Activated CD4-positive, alpha-beta T cell treated with anti-CD3 and anti-CD28 coated beads for 1 hour (primary cell): ENCODE results near the gene GABPB2.

ENCODE experiments used
- DNase-seq: peaks from one replicate; pipeline ENCODE4 v3.0.0-alpha.2; 2020

Gene GABPB2

DNA sequence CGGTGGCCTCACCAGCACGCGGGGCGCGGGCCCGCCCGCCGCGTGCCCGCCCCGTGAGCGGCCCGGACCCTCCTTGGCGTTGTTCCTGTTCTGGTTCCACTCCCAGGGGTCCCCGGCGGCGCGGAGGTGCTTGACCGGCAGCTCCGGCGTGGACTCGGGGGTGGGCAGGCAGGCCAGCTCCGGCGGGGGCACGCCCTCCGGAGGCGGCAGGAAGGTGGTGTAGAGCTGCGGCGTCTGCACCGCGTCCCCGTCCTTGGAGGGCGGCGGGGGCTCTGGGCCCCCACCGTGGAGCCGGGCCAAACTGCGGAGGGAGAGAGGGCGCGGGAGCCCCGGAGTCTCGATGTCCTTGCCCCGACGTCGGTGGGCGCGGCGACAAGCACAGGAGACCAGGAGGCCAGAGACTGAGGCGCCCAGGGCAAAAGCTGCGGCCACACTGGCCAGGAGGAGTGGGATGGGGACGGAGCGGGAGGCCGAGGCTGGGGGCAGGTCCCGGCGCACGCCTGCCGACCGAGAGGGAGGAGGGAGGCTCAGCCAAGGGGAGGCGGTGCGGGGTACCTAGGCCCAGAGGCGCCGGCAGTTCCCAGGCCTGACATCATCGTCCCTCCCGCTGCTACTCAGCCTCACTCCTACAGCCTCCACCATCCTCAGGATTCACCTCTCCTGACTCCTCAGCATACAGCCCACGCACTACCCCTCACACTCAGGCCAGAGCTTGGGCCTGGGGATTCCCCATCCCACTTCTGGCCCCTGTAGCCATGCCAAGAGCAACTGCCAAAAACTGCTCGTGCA is 62.7 kb downstream of the GABPB2 start:
- no peak for DNase-seq

DNA sequence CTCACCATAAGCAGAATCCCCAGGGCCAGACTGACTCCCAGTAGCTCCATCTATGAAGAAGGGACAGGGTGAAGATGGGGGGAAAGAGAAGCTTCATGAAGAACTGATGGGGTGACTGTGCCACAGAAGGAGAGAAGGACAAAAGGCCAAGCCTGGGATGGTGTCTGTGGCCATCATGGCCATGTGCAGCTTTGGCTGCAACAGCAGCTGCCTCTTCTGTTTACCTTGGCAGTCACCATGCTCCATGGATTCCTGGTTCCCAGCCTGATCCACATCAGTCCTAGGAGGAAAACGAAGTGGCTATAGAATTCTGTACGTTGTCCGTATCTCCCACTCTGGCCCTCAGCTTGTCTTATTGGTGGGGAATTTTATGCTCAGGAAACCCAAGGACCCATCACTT is 63.8 kb downstream of the GABPB2 start:
- DNase-seq: no peak

GRCh38 chr1:151134991-151135390 is 64.4 kb downstream of the GABPB2 start:
- DNase-seq: no peak

- DNase-seq: no peak
Measured at GRCh38 chr1:151135433-151136385, 65.1 kb downstream of the GABPB2 start.

DNA sequence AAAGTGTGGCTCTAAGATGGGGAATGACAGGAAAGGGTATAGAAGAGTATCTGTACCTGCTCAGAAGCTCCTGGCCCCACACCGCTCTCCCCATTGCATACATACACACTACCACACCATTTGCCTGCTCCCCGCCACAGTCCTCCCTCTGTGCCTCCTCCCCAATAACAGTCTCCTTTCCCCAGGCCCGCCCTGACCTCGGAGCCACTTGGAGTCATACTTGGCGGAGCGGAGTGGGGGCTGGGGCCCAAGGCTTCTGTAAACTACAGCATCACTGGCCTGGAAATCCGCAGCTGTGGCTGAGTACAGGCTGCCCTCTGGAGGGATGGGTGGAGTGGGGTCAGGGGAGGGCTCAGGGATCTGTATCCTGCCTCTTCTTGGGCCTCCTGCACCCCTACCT is 67.2 kb downstream of the GABPB2 start:
- DNase-seq: no peak

GRCh38 chr1:151142411-151143056 is 72.0 kb downstream of the GABPB2 start:
- DNase-seq: no peak

DNA sequence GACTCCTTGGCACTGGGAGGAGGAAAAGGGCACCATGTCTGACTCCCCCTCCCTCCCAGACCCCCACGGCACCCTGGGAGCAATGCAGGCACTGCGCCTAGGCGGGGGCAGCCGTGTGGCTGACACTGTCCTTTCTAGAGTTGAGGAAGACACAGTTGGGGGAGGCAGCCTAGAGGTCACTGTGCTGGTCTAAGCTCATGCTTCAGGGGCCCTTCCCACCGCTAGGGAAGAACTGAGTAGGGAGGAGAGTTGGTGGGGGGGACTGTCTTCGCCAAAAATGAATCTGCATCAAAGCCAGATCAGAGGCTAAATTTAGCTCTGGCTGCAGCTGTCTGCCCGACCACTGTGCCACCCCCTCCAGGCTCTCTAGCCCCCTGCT is 72.5 kb downstream of the GABPB2 start:
- DNase-seq: no peak

GRCh38 chr1:151143986-151144385 is 73.4 kb downstream of the GABPB2 start:
- no peak for DNase-seq

- no peak for DNase-seq
Measured at GRCh38 chr1:151144474-151145303, 74.1 kb downstream of the GABPB2 start.

DNA sequence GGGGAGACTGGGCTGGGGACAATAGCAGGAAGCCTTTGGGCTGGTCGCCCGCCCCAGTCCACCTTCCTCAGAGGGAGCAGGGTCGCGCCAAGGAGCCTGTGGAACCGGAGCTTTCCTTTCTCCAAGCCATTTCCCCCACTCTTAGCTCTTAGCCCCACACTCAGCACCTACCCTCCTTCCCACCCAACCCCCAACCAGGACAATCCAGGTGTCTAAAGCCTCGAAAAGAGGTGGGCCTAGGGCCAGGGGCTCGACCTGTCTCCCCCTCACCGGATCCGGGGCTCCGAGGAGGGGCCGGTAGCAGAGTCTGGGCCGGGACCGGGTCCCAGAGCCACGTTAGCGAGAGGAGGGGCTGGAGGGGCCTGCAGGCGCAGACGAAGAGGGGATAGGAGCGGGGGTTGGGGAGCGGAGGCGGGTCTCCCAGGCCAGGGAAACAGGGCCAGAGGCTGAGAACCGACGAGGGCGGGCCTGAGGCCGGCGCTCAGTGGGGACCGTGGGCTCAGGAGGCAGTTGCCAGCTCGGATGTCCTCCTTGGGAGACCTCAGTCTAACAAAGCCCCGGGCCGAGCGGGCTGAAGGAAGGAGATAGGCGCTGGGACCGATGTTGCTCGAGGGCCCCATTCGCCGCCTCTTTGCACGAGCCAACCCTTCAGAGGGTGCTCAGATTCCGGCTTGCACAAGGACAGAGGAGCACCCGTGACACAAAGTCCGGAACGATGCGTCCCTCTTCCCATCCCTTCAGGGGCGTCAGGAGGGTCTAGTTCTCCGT is 74.9 kb downstream of the GABPB2 start:
- no peak for DNase-seq

DNA sequence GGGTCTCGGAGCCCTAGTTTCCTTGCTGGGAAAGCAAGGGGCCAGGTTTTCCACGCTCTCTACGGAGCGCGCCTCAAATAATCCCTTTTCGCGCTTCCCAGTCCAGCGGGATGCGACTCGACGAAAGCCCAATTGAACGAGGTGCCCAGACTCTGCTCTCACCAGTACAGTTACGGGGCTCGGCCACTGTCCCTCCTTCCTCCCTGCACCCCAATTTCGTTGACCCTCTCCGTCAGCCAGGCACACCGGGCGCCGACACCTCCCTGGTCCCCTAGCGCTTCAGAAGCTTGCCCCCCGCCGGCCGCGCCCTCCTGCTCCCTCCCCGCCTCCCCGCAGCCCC is 75.5 kb downstream of the GABPB2 start:
- DNase-seq: no peak

- DNase-seq: peak; percentile 80
Measured at GRCh38 chr1:151146412-151147131, 76.0 kb downstream of the GABPB2 start, which contains the start of gene SEMA6C. SEMA6C (minus strand) TSS chr1:151146631; CDS start chr1:151142621, 4,010 bp downstream.

DNA sequence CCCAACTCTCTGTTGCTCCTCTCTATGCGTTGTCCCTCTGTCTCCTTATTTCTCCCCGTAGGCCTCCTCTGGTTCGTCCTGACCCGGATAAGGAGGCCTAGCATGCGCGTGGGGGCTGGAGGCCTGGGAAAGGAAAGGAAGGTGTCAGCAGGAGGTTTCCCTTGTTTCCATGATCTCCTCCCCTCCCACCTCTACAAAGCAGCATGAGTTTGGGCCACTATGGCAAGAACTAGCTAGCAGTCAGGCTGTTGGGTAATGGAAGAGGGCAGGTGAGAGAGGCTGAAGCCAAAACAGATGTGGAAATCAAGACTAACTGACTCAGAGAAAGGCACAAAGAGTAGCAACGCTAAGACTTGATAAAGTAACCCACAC is 76.6 kb downstream of the GABPB2 start:
- DNase-seq: no peak

DNA sequence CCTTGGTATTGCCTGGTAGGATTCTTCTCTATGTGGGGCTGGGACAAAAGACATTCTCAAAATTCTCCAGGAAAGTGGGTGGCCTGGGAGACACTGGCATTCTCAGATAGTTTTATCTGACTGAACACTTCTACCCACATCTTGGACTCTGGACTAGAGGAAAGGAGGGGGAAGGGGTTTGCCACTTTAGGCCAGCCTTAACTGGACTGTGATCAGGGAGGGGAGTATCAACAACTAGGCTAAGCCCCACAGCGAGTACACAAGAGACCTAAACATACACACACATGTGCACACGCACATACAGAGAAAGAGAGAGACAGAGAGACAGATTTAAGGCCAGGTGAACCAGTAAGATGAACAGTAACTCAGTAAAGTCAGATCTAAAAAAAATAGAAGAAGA is 77.1 kb downstream of the GABPB2 start:
- no peak for DNase-seq

GRCh38 chr1:151156515-151156819 is 85.9 kb downstream of the GABPB2 start, which contains the start of gene TNFAIP8L2:
TNFAIP8L2 (plus strand) TSS chr1:151156649; CDS start chr1:151158698, 2,049 bp downstream.
- peak; percentile 55 for DNase-seq

DNA sequence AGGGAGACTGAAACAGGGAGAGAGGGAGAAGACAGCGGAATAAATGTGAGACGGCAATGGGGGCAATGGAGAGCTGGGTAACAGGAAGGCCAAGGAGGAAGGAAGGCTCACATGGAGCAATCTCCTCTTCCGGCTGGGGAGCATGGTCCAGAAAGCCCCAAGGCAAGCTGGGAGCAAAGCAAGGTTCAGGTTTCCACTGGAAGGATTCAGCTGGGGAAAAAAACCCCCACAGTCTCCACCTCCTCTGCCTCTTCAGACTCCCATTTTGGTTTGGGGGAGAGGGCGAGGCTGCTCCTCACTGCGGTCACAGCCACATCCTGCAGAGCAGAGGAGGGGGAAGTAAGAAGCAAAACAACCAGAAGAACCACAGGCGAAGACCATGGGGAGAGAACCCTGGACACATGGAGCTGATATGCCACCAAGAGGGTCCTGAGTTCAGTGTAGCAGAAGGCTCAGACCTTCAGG is 86.5 kb downstream of the GABPB2 start:
- DNase-seq: no peak

DNA sequence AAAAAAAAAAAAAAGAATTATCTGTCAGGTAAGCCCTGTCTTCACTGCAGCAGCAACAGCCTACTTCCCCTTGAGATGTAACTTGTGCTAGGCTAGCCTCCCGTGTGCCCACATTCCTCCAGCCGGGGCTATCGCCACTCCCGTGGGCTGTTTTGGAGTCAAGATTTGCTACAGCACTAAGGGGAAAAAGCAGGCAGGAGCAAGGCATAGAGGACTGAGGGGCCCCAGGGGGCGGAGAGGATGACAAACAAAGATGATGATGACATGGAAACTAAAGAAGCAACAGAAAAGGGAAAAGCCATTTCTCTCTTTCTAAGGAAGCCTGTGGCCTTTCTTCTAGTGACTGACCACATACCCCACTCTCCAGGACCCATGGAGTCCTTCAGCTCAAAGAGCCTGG is 87.8 kb downstream of the GABPB2 start:
- DNase-seq: no peak

GRCh38 chr1:151158751-151159251 is 88.2 kb downstream of the GABPB2 start:
- DNase-seq: no peak

GRCh38 chr1:151159373-151159772 is 88.8 kb downstream of the GABPB2 start:
- no peak for DNase-seq

- no peak for DNase-seq
Measured at GRCh38 chr1:151164732-151165280, 94.2 kb downstream of the GABPB2 start.
